ENCODE measurements around the gene THBD. TPM values are rescaled to one million over a fixed set of nuclear protein-coding genes. Genes with fewer than 3 reads are reported as not detected.

The THBD gene
- total RNA-seq, 1 experiment from 2014 or later = 0.26 TPM

GRCh38 chr20:22998476-22998875, 51.0 kb downstream of the THBD start:
- CTCF ChIA-PET = interaction anchor here (0.6 kb wide), 1 partner anchor 345 kb away, joined by 3 read pairs; no protein-coding TSS in a partner anchor
- no TSS peak for BruUV-seq (replicated peaks)
- Histone ChIP-seq H3K4me1 (ENCODE audit: control insufficient read depth, insufficient read depth, low read length) (no peaks in the 10 kb centered on the region), H3K4me3 (ENCODE audit: low read depth in 2 of 2, low read length in 2 of 2) (no peak overlapping the region), H3K9me3 (ENCODE audit: control insufficient read depth, insufficient read depth, low read depth, low read length) (no peaks in the 10 kb centered on the region), H3K36me3 (ENCODE audit: control insufficient read depth, insufficient read depth, low read length) (no peaks in the 10 kb centered on the region), H3K27me3 (ENCODE audit: control insufficient read depth, insufficient read depth, low read length) (peaks cover 3% of the 10 kb centered on the region; the same call in 1 of the 2 replicates), H3K27ac (ENCODE audit: low read length) (no peak overlapping the region)
- intact Hi-C loops (cut with micrococcal nuclease; ENCODE audit: unreplicated experiment) (no loop called here), in situ Hi-C loops (cut with HindIII; ENCODE audit: low pct_unique_long_range_greater_than_20kb, low sequenced_read_pairs) (no loop called here)
- TF ChIP-seq SIN3A (IDR thresholded peaks at IDR 0.05; ENCODE audit: borderline replicate concordance, insufficient read depth, low read depth, low read length) = no peak
- TF ChIP-seq TCF7L2 (IDR thresholded peaks at IDR 0.05; ENCODE audit: low read depth, low read length) = no peak
- TF ChIP-seq REST (IDR thresholded peaks at IDR 0.05; ENCODE audit: insufficient read depth in 1 of 2, low read depth in 2 of 2, low read length in 1 of 2) = no peak
- no peak for TF ChIP-seq POLR2AphosphoS5 (IDR thresholded peaks at IDR 0.05; ENCODE audit: low read depth, low read length)
- no peak for TF ChIP-seq CTCF (IDR thresholded peaks at IDR 0.05)
- no peak for ATAC-seq
- POLR2A ChIA-PET = no interaction called here
- no peak for DNase-seq (ENCODE audit: low read depth, low spot score)

- BruUV-seq (replicated peaks) = no TSS peak
- H3K9me3 ChIP-seq (ENCODE audit: control insufficient read depth, insufficient read depth, low read depth, low read length) = no peaks in the 10 kb centered on the region
- ATAC-seq (no peak), DNase-seq (ENCODE audit: low read depth, low spot score) (no peak)
- H3K36me3 ChIP-seq (ENCODE audit: control insufficient read depth, insufficient read depth, low read length) = no peaks in the 10 kb centered on the region
- no peak overlapping the region for H3K4me3 ChIP-seq (ENCODE audit: low read depth in 2 of 2, low read length in 2 of 2)
- H3K27me3 ChIP-seq (ENCODE audit: control insufficient read depth, insufficient read depth, low read length) = peaks cover 3% of the 10 kb centered on the region; the same call in 1 of the 2 replicates
- H3K4me1 ChIP-seq (ENCODE audit: control insufficient read depth, insufficient read depth, low read length) = no peaks in the 10 kb centered on the region
- TF ChIP-seq POLR2AphosphoS5 (IDR thresholded peaks at IDR 0.05; ENCODE audit: low read depth, low read length) = no peak
- TF ChIP-seq SIN3A (IDR thresholded peaks at IDR 0.05; ENCODE audit: borderline replicate concordance, insufficient read depth, low read depth, low read length) = no peak
- no peak for TF ChIP-seq CTCF (IDR thresholded peaks at IDR 0.05)
- TF ChIP-seq REST (IDR thresholded peaks at IDR 0.05; ENCODE audit: insufficient read depth in 1 of 2, low read depth in 2 of 2, low read length in 1 of 2) = no peak
- TF ChIP-seq TCF7L2 (IDR thresholded peaks at IDR 0.05; ENCODE audit: low read depth, low read length) = no peak
- ChIA-PET POLR2A (no interaction called here), CTCF (no interaction called here)
- intact Hi-C loops (cut with micrococcal nuclease; ENCODE audit: unreplicated experiment) = no loop called here
- in situ Hi-C loops (cut with HindIII; ENCODE audit: low pct_unique_long_range_greater_than_20kb, low sequenced_read_pairs) = no loop called here
- no peak overlapping the region for H3K27ac ChIP-seq (ENCODE audit: low read length)
These were observed 53.5 kb downstream of the THBD start for GRCh38 chr20:22995923-22996322.

Other genes starting within 250 kb of the THBD start
- not detected for gene SSTR4, start 14.4 kb downstream of the THBD start, total RNA-seq (2021; ENCODE audit: unreplicated experiment)
- 0.10 TPM for gene CD93, start 36.7 kb upstream of the THBD start, total RNA-seq (2021; ENCODE audit: unreplicated experiment)